Measurements from ENCODE around the gene DCTN2.
"Not testable (repeated sequence)": the region's sequence is repeated elsewhere in the genome, so short reads cannot be mapped to it uniquely, and the experiment has no call there.

The DCTN2 gene

DNA sequence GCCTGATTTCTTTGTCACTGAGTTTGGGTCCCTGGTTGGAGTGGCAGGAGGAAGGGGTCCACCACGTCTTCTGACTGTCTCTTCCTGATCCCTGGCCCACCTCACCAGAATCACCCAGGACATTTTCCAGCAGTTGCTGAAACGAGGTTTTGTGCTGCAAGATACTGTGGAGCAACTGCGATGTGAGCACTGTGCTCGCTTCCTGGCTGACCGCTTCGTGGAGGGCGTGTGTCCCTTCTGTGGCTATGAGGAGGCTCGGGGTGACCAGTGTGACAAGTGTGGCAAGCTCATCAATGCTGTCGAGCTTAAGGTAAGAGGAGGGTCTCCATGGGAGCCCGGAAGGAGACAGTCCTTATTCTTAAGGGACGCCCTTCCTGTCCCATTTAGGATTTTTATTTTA is 46.8 kb downstream of the DCTN2 start:
- Histone ChIP-seq H3K4me1 (ENCODE audit: insufficient read depth, poor library complexity, severe bottlenecking) (no peaks in the 10 kb centered on the region), H3K36me3 (ENCODE audit: low read depth) (peaks cover 87% of the 10 kb centered on the region), H3K4me3 (ENCODE audit: severe bottlenecking) (no peak overlapping the region), H3K27me3 (ENCODE audit: insufficient read depth, poor library complexity, severe bottlenecking) (no peaks in the 10 kb centered on the region), H3K27ac (ENCODE audit: poor library complexity, severe bottlenecking) (no peak overlapping the region), H3K9me3 (ENCODE audit: severe bottlenecking) (no peaks in the 10 kb centered on the region)
- DNase-seq (ENCODE audit: low spot score) (no peak), ATAC-seq (ENCODE audit: low read depth) (no peak)
- TF ChIP-seq, protein P1, sequence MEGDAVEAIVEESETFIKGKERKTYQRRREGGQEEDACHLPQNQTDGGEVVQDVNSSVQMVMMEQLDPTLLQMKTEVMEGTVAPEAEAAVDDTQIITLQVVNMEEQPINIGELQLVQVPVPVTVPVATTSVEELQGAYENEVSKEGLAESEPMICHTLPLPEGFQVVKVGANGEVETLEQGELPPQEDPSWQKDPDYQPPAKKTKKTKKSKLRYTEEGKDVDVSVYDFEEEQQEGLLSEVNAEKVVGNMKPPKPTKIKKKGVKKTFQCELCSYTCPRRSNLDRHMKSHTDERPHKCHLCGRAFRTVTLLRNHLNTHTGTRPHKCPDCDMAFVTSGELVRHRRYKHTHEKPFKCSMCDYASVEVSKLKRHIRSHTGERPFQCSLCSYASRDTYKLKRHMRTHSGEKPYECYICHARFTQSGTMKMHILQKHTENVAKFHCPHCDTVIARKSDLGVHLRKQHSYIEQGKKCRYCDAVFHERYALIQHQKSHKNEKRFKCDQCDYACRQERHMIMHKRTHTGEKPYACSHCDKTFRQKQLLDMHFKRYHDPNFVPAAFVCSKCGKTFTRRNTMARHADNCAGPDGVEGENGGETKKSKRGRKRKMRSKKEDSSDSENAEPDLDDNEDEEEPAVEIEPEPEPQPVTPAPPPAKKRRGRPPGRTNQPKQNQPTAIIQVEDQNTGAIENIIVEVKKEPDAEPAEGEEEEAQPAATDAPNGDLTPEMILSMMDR (IDR thresholded peaks at IDR 0.05; ENCODE audit: poor library complexity, severe bottlenecking), result no peak

DNA sequence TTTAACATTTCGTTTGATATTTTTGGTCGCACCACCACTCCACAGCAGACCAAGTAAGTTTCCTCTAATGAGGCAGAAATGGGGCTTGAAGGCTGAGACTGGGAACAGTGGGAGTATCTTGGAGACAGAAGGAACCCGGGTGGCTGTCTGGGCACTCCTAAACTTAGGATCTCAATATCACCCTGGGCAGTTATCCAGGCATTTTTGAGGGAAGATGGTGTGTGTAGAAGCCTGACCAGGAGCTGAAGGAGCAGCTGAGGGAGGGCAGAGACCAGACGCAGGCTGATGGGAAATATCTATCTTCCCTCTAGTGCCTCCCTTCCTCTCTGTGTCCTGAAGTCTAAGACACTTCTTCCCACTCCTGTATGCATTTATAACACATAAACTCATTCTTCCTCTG is 48.4 kb downstream of the DCTN2 start:
- H3K36me3 ChIP-seq (ENCODE audit: low read depth), result peaks cover 80% of the 10 kb centered on the region
- H3K4me1 ChIP-seq (ENCODE audit: insufficient read depth, poor library complexity, severe bottlenecking), result no peaks in the 10 kb centered on the region
- DNase-seq (ENCODE audit: low spot score) (no peak), ATAC-seq (ENCODE audit: low read depth) (no peak)
- no peak overlapping the region for H3K27ac ChIP-seq (ENCODE audit: poor library complexity, severe bottlenecking)
- no peaks in the 10 kb centered on the region for H3K27me3 ChIP-seq (ENCODE audit: insufficient read depth, poor library complexity, severe bottlenecking)
- TF ChIP-seq, protein P1 (IDR thresholded peaks at IDR 0.05; ENCODE audit: poor library complexity, severe bottlenecking), result no peak
- H3K4me3 ChIP-seq (ENCODE audit: severe bottlenecking), result no peak overlapping the region
- H3K9me3 ChIP-seq (ENCODE audit: severe bottlenecking), result no peaks in the 10 kb centered on the region

DNA sequence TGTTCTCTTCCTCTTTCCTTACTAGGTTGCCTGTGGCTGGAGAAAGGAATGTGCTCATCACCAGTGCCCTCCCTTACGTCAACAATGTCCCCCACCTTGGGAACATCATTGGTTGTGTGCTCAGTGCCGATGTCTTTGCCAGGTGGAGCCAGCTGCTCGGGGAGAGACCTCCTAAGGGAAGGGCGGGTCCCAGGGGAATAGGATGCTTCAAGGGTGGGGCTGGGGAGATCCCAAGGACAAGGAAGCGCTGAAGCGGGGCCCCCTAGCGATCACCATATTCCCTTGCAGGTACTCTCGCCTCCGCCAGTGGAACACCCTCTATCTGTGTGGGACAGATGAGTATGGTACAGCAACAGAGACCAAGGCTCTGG is 48.9 kb downstream of the DCTN2 start:
- Histone ChIP-seq H3K27me3 (ENCODE audit: insufficient read depth, poor library complexity, severe bottlenecking) (no peaks in the 10 kb centered on the region), H3K9me3 (ENCODE audit: severe bottlenecking) (no peaks in the 10 kb centered on the region), H3K4me3 (ENCODE audit: severe bottlenecking) (no peak overlapping the region), H3K4me1 (ENCODE audit: insufficient read depth, poor library complexity, severe bottlenecking) (no peaks in the 10 kb centered on the region), H3K36me3 (ENCODE audit: low read depth) (peaks cover 77% of the 10 kb centered on the region), H3K27ac (ENCODE audit: poor library complexity, severe bottlenecking) (no peak overlapping the region)
- no peak for DNase-seq (ENCODE audit: low spot score)
- TF ChIP-seq, protein P1 (IDR thresholded peaks at IDR 0.05; ENCODE audit: poor library complexity, severe bottlenecking), result no peak
- no peak for ATAC-seq (ENCODE audit: low read depth)

DNA sequence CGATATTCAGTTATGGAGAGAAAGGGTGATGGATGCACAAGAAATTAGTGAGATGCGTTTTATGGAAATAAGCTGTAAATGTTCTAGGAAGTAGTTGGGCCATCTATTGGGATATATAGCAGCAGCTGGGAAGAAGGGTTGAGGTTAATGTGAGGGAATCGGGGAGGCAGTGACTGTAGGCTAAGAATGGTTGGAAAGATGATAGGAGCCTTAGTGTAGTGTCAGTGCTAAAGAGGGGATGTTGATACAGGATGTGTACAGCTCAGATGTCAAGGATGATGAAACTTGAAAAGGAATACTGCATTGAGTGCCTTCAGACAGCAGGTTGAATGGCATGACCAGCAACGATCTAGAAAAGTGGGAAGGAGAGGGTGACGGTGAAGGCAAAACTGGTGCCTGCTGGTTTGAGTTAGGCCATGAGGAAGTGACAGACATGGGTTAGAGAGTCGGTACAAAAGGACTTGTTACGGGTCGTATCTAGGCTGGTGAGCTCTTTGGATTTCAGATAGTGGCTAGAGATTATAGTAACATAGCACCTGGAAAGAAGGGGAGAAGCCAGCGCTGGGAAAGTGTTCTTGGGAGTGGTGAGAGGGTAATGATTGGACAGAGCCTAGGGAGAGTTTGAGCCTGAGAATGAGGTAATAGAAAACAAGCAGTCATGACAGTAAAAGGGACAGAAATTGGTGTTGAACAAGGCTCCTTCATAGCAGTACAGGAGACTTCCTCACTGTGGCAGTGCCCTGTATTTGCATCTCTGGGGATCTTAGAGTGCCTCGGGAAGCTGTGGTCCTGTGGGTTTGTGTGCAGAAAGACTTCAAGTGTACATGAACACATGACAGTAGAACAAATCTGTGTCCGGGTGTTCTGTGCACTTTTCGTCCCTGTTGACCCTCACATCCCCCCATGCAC is 49.5 kb downstream of the DCTN2 start:
- ATAC-seq (ENCODE audit: low read depth) (no peak), DNase-seq (ENCODE audit: low spot score) (no peak)
- TF ChIP-seq, protein P1 (IDR thresholded peaks at IDR 0.05; ENCODE audit: poor library complexity, severe bottlenecking), result no peak
- no peaks in the 10 kb centered on the region for H3K4me1 ChIP-seq (ENCODE audit: insufficient read depth, poor library complexity, severe bottlenecking)
- no peaks in the 10 kb centered on the region for H3K27me3 ChIP-seq (ENCODE audit: insufficient read depth, poor library complexity, severe bottlenecking)
- no peak overlapping the region for H3K4me3 ChIP-seq (ENCODE audit: severe bottlenecking)
- H3K27ac ChIP-seq (ENCODE audit: poor library complexity, severe bottlenecking), result no peak overlapping the region
- peaks cover 77% of the 10 kb centered on the region for H3K36me3 ChIP-seq (ENCODE audit: low read depth)
- no peaks in the 10 kb centered on the region for H3K9me3 ChIP-seq (ENCODE audit: severe bottlenecking)

DNA sequence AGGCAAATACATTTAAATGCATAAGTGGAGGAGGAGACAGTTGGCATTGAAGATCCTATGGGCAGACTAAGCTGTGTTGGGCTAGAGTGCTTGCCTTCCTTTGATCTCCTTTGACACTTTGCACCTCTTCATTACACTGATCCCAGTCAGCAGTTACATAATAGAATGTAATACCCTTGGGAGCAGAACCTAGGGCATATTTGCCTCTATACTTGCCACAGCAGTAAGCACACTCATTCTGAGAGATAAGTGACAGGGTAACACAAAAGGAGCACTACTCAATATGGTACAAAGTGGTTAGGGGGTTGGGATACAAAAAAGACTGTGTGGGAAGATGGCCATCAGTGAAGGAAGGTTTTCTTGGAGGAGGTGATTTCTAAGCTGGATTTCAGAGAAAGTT is 50.2 kb downstream of the DCTN2 start:
- TF ChIP-seq, protein P1 (IDR thresholded peaks at IDR 0.05; ENCODE audit: poor library complexity, severe bottlenecking), result no peak
- Histone ChIP-seq H3K9me3 (ENCODE audit: severe bottlenecking) (no peaks in the 10 kb centered on the region), H3K36me3 (ENCODE audit: low read depth) (peaks cover 77% of the 10 kb centered on the region), H3K27me3 (ENCODE audit: insufficient read depth, poor library complexity, severe bottlenecking) (no peaks in the 10 kb centered on the region), H3K4me3 (ENCODE audit: severe bottlenecking) (no peak overlapping the region), H3K4me1 (ENCODE audit: insufficient read depth, poor library complexity, severe bottlenecking) (no peaks in the 10 kb centered on the region), H3K27ac (ENCODE audit: poor library complexity, severe bottlenecking) (no peak overlapping the region)
- ATAC-seq (ENCODE audit: low read depth), result no peak
- DNase-seq (ENCODE audit: low spot score), result no peak

DNA sequence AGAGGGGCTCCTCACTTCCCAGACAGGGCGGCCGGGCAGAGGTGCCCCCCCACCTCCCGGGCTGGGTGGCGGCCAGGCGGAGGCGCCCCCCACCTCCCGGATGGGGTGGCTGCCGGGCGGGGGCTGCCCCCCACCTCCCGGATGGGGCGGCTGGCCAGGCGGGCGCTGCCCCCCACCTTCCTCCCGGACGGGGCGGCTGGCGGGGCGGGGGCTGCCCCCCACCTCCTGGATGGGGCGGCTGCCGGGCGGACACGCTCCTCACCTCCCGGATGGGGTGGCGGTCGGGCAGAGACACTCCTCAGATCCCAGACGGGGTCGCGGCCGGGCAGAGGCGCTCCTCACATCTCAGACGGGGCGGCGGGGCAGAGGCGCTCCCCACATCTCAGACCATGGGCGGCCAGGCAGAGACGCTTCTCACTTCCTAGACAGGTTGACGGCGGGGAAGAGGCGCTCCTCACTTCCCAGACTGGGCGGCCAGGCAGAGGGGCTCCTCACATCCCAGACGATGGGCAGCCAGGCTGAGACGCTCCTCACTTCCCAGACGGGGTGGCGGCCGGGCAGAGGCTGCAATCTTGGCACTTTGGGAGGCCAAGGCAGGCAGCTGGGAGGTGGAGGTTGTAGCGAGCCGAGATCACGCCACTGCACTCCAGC is 51.8 kb downstream of the DCTN2 start:
- not testable (repeated sequence) for H3K27ac ChIP-seq (ENCODE audit: poor library complexity, severe bottlenecking); ATAC-seq (ENCODE audit: low read depth); DNase-seq (ENCODE audit: low spot score); H3K4me1 ChIP-seq (ENCODE audit: insufficient read depth, poor library complexity, severe bottlenecking); H3K4me3 ChIP-seq (ENCODE audit: severe bottlenecking); H3K9me3 ChIP-seq (ENCODE audit: severe bottlenecking); H3K27me3 ChIP-seq (ENCODE audit: insufficient read depth, poor library complexity, severe bottlenecking)
- H3K36me3 ChIP-seq (ENCODE audit: low read depth), result peaks cover 76% of the 10 kb centered on the region
